Mammary epithelial cell (primary cell): ENCODE data around the gene KRT75.

Experiments
- CTCF ChIP-seq, 2 donors: IDR thresholded peaks in 1 of 2; conservative IDR thresholded peaks in 1 of 2; 2 replicates each; pipeline ENCODE4 v1.5.1; 2011 to 2012; ENCODE audit warnings: inconsistent platforms in 2 of 2, low read length in 2 of 2, mild to moderate bottlenecking in 2 of 2, control low read depth in 1 of 2, low read depth in 1 of 2; ENCODE audit not compliant: insufficient read depth in 1 of 2; ENCODE audit errors: extremely low read depth in 1 of 2
- EZH2 ChIP-seq: IDR thresholded peaks from 2 replicates; pipeline ENCODE4 v1.6.1; 2012; ENCODE audit warnings: low read length, inconsistent platforms, borderline replicate concordance

GRCh38 chr12:52402377-52402776, 31.8 kb downstream of the KRT75 start:
- no peak for TF ChIP-seq EZH2
- no peak for TF ChIP-seq CTCF (conservative IDR thresholded peaks at IDR 0.05 in 1 of 2, IDR thresholded peaks at IDR 0.05 in 1 of 2; ENCODE audit: extremely low read depth in 1 of 2, insufficient read depth in 1 of 2, low read depth in 1 of 2, low read length in 2 of 2)
